Measurements from ENCODE around the gene LEAP2.

The LEAP2 gene

GRCh38 chr5:132856011-132856410, 17.5 kb upstream of the LEAP2 start:
- DNase-seq (ENCODE audit: extremely low read depth, insufficient read length), result no peak
- no peaks in the 10 kb centered on the region for H3K27me3 ChIP-seq (replicated peaks; ENCODE audit: control insufficient read depth, insufficient read depth, low read length)
- H3K4me3 ChIP-seq (replicated peaks; ENCODE audit: low read depth, low read length), result no peak overlapping the region
- no peak for TF ChIP-seq CTCF (IDR thresholded peaks at IDR 0.05; ENCODE audit: insufficient read depth, low read length, poor library complexity, severe bottlenecking)
- H3K36me3 ChIP-seq (ENCODE audit: control insufficient read depth, insufficient read depth, low read length), result no peaks in the 10 kb centered on the region

- no peaks in the 10 kb centered on the region for H3K36me3 ChIP-seq (ENCODE audit: control insufficient read depth, insufficient read depth, low read length)
- no peak for DNase-seq (ENCODE audit: extremely low read depth, insufficient read length)
Observed at GRCh38 chr5:132859889-132860437, 13.5 kb upstream of the LEAP2 start.

GRCh38 chr5:132860742-132861141, 12.7 kb upstream of the LEAP2 start:
- TF ChIP-seq CTCF (IDR thresholded peaks at IDR 0.05; ENCODE audit: insufficient read depth, low read length, poor library complexity, severe bottlenecking), result no peak
- Histone ChIP-seq H3K27me3 (replicated peaks; ENCODE audit: control insufficient read depth, insufficient read depth, low read length) (no peaks in the 10 kb centered on the region), H3K36me3 (ENCODE audit: control insufficient read depth, insufficient read depth, low read length) (no peaks in the 10 kb centered on the region), H3K4me3 (replicated peaks; ENCODE audit: low read depth, low read length) (no peak overlapping the region)
- DNase-seq (ENCODE audit: extremely low read depth, insufficient read length), result no peak

More at GRCh38 chr5:132859889-132860437, 13.5 kb upstream of the LEAP2 start:
- TF ChIP-seq CTCF (IDR thresholded peaks at IDR 0.05; ENCODE audit: insufficient read depth, low read length, poor library complexity, severe bottlenecking), result no peak
- no peaks in the 10 kb centered on the region for H3K27me3 ChIP-seq (replicated peaks; ENCODE audit: control insufficient read depth, insufficient read depth, low read length)
- H3K4me3 ChIP-seq (replicated peaks; ENCODE audit: low read depth, low read length), result no peak overlapping the region

GRCh38 chr5:132865668-132866341, 7.7 kb upstream of the LEAP2 start:
- no peak for DNase-seq (ENCODE audit: extremely low read depth, insufficient read length)
- TF ChIP-seq CTCF (IDR thresholded peaks at IDR 0.05; ENCODE audit: insufficient read depth, low read length, poor library complexity, severe bottlenecking), result no peak
- Histone ChIP-seq H3K4me3 (replicated peaks; ENCODE audit: low read depth, low read length) (peak overlapping the region; percentile 94), H3K27me3 (replicated peaks; ENCODE audit: control insufficient read depth, insufficient read depth, low read length) (no peaks in the 10 kb centered on the region), H3K36me3 (ENCODE audit: control insufficient read depth, insufficient read depth, low read length) (peaks cover 3% of the 10 kb centered on the region)

GRCh38 chr5:132866342-132867045, 7.0 kb upstream of the LEAP2 start, which contains the start of the genes GDF9 and UQCRQ:
GDF9 (minus strand) TSS chr5:132866469; CDS start chr5:132864533, 1,936 bp downstream.
UQCRQ (plus strand) TSS chr5:132866642; CDS start chr5:132866882, 240 bp downstream.
- peak; percentile 34 for TF ChIP-seq CTCF (IDR thresholded peaks at IDR 0.05; ENCODE audit: insufficient read depth, low read length, poor library complexity, severe bottlenecking)
- Histone ChIP-seq H3K36me3 (ENCODE audit: control insufficient read depth, insufficient read depth, low read length) (peaks cover 5% of the 10 kb centered on the region), H3K27me3 (replicated peaks; ENCODE audit: control insufficient read depth, insufficient read depth, low read length) (no peaks in the 10 kb centered on the region), H3K4me3 (replicated peaks; ENCODE audit: low read depth, low read length) (peak within 1 kb of the TSS; percentile 94)
- peak; percentile 94 for DNase-seq (ENCODE audit: extremely low read depth, insufficient read length)

All from GM06990 (cell line).